Heart right ventricle (tissue), 16 donors: ENCODE results near the gene NRXN3. TPM values are rescaled to one million over a fixed set of nuclear protein-coding genes. Genes with fewer than 3 reads are reported as not detected.

Experiments used
- ATAC-seq, 8 donors: fragments of 200-7000 bp; cut with Tn5 transposase; one replicate each; pipeline ENCODE4 v1.9.1; 2020; ENCODE audit warnings: mild to moderate bottlenecking in 8 of 8, moderate library complexity in 8 of 8, moderate number of reproducible peaks in 1 of 8
- DNase-seq, 2 donors: peaks; one replicate each; pipeline ENCODE4 v3.0.0-alpha.2; 2020
- H3K27ac ChIP-seq, 10 donors: fragments of 200-600 bp; sonication (generic) in 2 of 10; one replicate each; pipeline versions ENCODE4 v1.5.0 to v1.8.0; 2020 to 2022; ENCODE audit warnings: mild to moderate bottlenecking in 3 of 10
- H3K27me3 ChIP-seq, 7 donors: fragments of 200-600 bp; one replicate each; pipeline ENCODE4 v1.8.0; 2021 to 2022; ENCODE audit warnings: mild to moderate bottlenecking in 2 of 7
- H3K36me3 ChIP-seq, 9 donors: fragments of 200-600 bp; sonication (generic) in 1 of 9; one replicate each; pipeline versions ENCODE4 v1.5.0 to v1.8.0; 2020 to 2022; ENCODE audit warnings: mild to moderate bottlenecking in 2 of 9
- H3K4me1 ChIP-seq, 9 donors: fragments of 200-600 bp; sonication (generic) in 1 of 9; one replicate each; pipeline versions ENCODE4 v1.5.0 to v1.8.0; 2020 to 2022; ENCODE audit warnings: mild to moderate bottlenecking in 4 of 9
- H3K4me3 ChIP-seq, 10 donors: fragments of 200-600 bp; sonication (generic) in 2 of 10; one replicate each; pipeline versions ENCODE4 v1.5.0 to v1.8.0; 2020 to 2022; ENCODE audit warnings: mild to moderate bottlenecking in 7 of 10, moderate library complexity in 2 of 10
- H3K9me3 ChIP-seq, 11 donors: fragments of 200-600 bp in 10 of 11; sonication (generic) in 2 of 11; one replicate each; pipeline versions ENCODE4 v1.5.0 to v1.8.0; 2013 to 2022; ENCODE audit warnings: mild to moderate bottlenecking in 2 of 11, control low read depth in 1 of 11, moderate library complexity in 1 of 11
- WGBS, 2 donors: extraction: QIAGEN DNeasy Blood & Tissue Kit; methylation state at CpG; one replicate each; pipeline ENCODE4 v1.1.7; 2013; ENCODE audit warnings: inconsistent platforms in 1 of 2; 5-methylcytosine and 5-hydroxymethylcytosine counted together
- intact Hi-C, 10 donors: fragments of 100-400 bp; cut with DNase I; formaldehyde crosslinking; loops; one replicate each; pipeline versions ENCODE4 v1.11.1 to v1.14.2; 2022
- polyA plus RNA-seq, 2 donors: library from polyadenylated mRNA; stranded (reverse); fragments of 200-250 nt; gene quantifications; one replicate each; pipeline ENCODE4 v1.2.3, GENCODE V29; 2013
- total RNA-seq, 10 donors: library from RNA; stranded (reverse); fragmentation: NEBNext Ultra II Directional in 3 of 10; extraction: Animal tissue kit (Norgen Biotek cat#: 25700) in 3 of 10; gene quantifications; one replicate each; pipeline versions ENCODE4 v1.2.1 to v1.2.4, GENCODE V29; 2021 to 2023
- TF ChIP-seq, protein P1 (sequence below), 9 donors: fragments of 200-600 bp; sonication (generic) in 2 of 9; IDR thresholded peaks; one replicate each; pipeline versions ENCODE4 v1.5.0 to v1.8.0; 2021 to 2022; ENCODE audit warnings: antibody characterized with exemption in 9 of 9, mild to moderate bottlenecking in 5 of 9, moderate library complexity in 1 of 9
- donor health status: Arrhythmogenic right ventricular cardiomyopathy.
- donor health status: ischemic (EF 13 %, LVEDD 7.1; RV severe dilation, severe dysfunction).
- donor health status: healthy with polysubstance abuse.
- donor health status: DM: no; HTN: yes; CAD: no.
- donor health status: DM: no; HTN: no; CAD: no.
- donor health status: ischemic (EF 25% LVEDD 6.9; RV normal size, moderate dysfunction).
- donor health status: ischemic (EF 25% LVEDD 5.7; RV mildly dilated, moderate dysfunction).
- donor health status: healthy.
- donor health status: DM: yes; HTN: yes; CAD: no.
- donor health status: Ischemic cardiomyopathy.
- donor health status: ischemic (EF 35%, LVEDD 5.7; RV mildly dilated, moderate dysfunction).
- donor health status: nonischemic (EF 11% LVEDD 7.7; RV severe dilation, severe dysfunction).
- donor health status: DM: yes; HTN: yes; CAD: no.
- donor health status: PGD.
- donor health status: ischemic (EF 29% LVEDD 5.4; RV normal size, mild dysfunction).
- donor health status: nonischemic (EF 23%, LVEDD 6.1; RV moderate dilation, normal function).

NRXN3 gene
- total and polyA plus RNA-seq, 12 donors = 0.23 to 1.8 (median 0.87) TPM

DNA sequence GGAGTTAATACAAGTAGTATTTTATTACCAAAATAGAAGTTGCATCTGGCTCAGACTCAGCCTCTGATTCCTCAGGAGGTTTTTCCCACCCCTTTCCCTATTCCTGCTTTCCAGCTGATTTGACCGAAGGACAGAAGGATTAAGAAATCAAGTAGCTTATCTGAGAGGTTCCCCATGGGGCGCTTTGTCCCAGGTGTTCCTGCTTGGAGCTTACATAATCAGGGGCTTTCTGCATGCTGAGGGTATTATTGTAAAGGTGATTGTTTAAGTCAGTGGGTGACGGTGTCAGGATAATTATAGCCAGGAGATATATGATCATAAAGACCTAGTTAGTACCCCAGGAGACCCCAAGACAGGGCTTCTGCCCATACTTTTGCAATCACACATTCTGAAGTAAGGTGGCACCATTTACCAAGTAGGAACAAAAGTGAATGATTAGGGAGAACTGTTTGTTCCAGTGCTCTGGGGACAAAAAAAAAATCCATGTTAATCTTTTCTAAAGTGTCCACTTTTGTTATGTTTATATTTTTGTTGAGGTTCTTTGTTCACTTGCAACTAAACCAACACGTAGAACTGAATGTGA is 921.3 kb downstream of the NRXN3 start:
- H3K4me3 ChIP-seq = no peak overlapping the region
- no peaks in the 10 kb centered on the region for H3K36me3 ChIP-seq
- no peak for ATAC-seq
- intact Hi-C loops = no loop called here
- TF ChIP-seq, protein P1, sequence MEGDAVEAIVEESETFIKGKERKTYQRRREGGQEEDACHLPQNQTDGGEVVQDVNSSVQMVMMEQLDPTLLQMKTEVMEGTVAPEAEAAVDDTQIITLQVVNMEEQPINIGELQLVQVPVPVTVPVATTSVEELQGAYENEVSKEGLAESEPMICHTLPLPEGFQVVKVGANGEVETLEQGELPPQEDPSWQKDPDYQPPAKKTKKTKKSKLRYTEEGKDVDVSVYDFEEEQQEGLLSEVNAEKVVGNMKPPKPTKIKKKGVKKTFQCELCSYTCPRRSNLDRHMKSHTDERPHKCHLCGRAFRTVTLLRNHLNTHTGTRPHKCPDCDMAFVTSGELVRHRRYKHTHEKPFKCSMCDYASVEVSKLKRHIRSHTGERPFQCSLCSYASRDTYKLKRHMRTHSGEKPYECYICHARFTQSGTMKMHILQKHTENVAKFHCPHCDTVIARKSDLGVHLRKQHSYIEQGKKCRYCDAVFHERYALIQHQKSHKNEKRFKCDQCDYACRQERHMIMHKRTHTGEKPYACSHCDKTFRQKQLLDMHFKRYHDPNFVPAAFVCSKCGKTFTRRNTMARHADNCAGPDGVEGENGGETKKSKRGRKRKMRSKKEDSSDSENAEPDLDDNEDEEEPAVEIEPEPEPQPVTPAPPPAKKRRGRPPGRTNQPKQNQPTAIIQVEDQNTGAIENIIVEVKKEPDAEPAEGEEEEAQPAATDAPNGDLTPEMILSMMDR (IDR thresholded peaks at IDR 0.05) = no peak
- H3K27me3 ChIP-seq = peaks cover 0 to 8% (median 0%) of the 10 kb centered on the region in 7 donors
- DNase-seq = no peak
- H3K4me1 ChIP-seq = no peaks in the 10 kb centered on the region
- WGBS, 2 donors = 34 to 35% methylated on average over 4 of the region's 4 CpGs
- H3K27ac ChIP-seq = no peak overlapping the region
- no peaks in the 10 kb centered on the region for H3K9me3 ChIP-seq

DNA sequence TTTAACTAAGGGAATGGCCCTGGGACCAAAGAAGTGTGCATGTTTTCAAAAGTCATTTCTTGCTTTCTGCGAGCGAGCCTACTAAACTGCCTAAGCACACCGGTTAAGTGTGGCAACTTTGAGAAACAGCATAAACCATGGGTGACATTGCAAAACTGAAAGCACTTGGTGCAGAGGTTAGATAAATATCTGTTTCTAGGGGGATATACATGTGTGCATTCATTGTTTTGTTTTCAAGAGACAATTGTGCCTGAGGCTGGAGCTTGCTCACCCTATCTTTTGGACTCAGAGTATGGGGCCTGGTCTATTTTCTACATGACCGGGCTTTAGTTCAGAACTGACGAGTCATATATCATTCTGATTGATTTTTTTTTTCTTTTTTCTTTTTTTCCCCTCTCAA is 923.4 kb downstream of the NRXN3 start:
- intact Hi-C loops = no loop called here
- Histone ChIP-seq H3K9me3 (no peaks in the 10 kb centered on the region), H3K4me1 (no peaks in the 10 kb centered on the region), H3K4me3 (no peak overlapping the region), H3K27ac (no peak overlapping the region), H3K36me3 (no peaks in the 10 kb centered on the region), H3K27me3 (peaks cover 0 to 14% (median 0%) of the 10 kb centered on the region in 7 donors)
- DNase-seq = no peak
- WGBS, 2 donors = 84 to 85% methylated on average over 5 of the region's 5 CpGs
- no peak for ATAC-seq
- TF ChIP-seq, protein P1 (IDR thresholded peaks at IDR 0.05) = no peak

DNA sequence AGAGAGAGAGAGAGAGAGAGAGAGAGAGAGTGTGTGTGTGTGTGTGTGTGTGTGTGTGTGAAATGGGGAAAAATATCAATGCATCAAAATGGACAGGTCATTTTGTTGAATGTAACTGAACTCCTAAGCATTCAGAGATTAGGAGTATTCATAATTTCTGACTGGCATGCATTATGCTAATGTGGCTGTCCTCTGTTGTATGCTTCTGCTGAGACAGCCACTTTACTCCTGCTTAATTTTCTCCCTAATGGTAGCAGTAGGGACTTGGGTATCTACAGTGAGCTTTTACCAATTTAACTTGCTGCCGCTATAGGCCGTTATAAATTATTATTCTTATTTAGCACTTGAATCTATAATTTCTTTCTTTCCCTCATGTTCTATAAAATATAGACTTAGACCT is 924.8 kb downstream of the NRXN3 start:
- no peaks in the 10 kb centered on the region for H3K36me3 ChIP-seq
- no peaks in the 10 kb centered on the region for H3K9me3 ChIP-seq
- H3K4me1 ChIP-seq = no peaks in the 10 kb centered on the region
- H3K27ac ChIP-seq = no peak overlapping the region
- no peak overlapping the region for H3K4me3 ChIP-seq
- intact Hi-C loops = no loop called here
- DNase-seq (no peak), ATAC-seq (no peak)
- WGBS, 2 donors = 91 to 95% methylated on average over 2 of the region's 2 CpGs
- peaks cover 0 to 6% (median 0%) of the 10 kb centered on the region in 7 donors for H3K27me3 ChIP-seq
- TF ChIP-seq, protein P1 (IDR thresholded peaks at IDR 0.05) = no peak

DNA sequence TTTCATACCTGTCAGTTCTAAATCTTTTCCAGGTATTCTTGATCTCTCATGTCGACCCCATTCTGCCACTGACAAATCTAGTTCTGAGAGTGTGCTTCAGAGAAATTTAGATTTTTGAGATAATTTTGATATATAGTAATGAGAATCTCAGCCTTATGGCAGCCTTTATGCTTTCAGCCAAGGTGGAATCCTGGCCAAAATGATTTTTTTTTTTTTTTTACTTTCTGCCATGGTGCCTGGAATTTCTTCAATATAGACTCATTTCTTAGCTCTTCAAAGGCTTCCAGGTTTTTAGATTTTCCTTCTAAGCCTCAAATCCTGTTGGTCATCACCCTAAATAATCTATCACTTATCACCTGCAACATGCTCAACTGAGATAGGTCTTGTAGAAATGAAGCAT is 926.6 kb downstream of the NRXN3 start:
- WGBS, 2 donors = 80 to 81% methylated on average over 1 of the region's 1 CpG
- intact Hi-C loops = no loop called here
- peaks cover 0 to 6% (median 0%) of the 10 kb centered on the region in 7 donors for H3K27me3 ChIP-seq
- TF ChIP-seq, protein P1 (IDR thresholded peaks at IDR 0.05) = no peak
- ATAC-seq = no peak
- no peaks in the 10 kb centered on the region for H3K4me1 ChIP-seq
- no peaks in the 10 kb centered on the region for H3K9me3 ChIP-seq
- no peaks in the 10 kb centered on the region for H3K36me3 ChIP-seq
- no peak overlapping the region for H3K4me3 ChIP-seq
- H3K27ac ChIP-seq = no peak overlapping the region
- DNase-seq = no peak
